Muscle layer of colon (tissue), 2 donors: ENCODE results near the gene PRR12.
A peak's percentile ranks its signal among the peaks of the same experiment; 100 is the strongest.

Experiments
- H3K27ac ChIP-seq: one replicate; pipeline ENCODE4 v1.7.0; 2013; ENCODE audit warnings: low read depth, mild to moderate bottlenecking, low read length, moderate library complexity
- H3K27me3 ChIP-seq, 2 donors: one replicate each; pipeline ENCODE4 v1.7.0; 2013; ENCODE audit warnings: low read length in 2 of 2, mild to moderate bottlenecking in 2 of 2; ENCODE audit not compliant: insufficient read depth in 2 of 2, control insufficient read depth in 1 of 2
- H3K36me3 ChIP-seq: one replicate; pipeline ENCODE4 v1.7.0; 2013; ENCODE audit warnings: mild to moderate bottlenecking, low read length; ENCODE audit not compliant: insufficient read depth
- H3K4me1 ChIP-seq: one replicate; pipeline ENCODE4 v1.7.0; 2013; ENCODE audit warnings: mild to moderate bottlenecking, low read length; ENCODE audit not compliant: insufficient read depth
- H3K4me3 ChIP-seq, 2 donors: one replicate each; pipeline ENCODE4 v1.7.0; 2013; ENCODE audit warnings: low read length in 2 of 2, low read depth in 1 of 2, mild to moderate bottlenecking in 1 of 2, moderate library complexity in 1 of 2
- H3K9ac ChIP-seq: one replicate; pipeline ENCODE4 v1.7.0; 2013; ENCODE audit warnings: low read length
- H3K9me3 ChIP-seq: one replicate; pipeline ENCODE4 v1.7.0; 2013; ENCODE audit warnings: mild to moderate bottlenecking, low read length
- donor health status: abdominal sarcoma.
- donor health status: Adenocarcinoma of cecum.

The PRR12 gene

GRCh38 chr19:49656456-49657109 lies 65.6 kb downstream of the PRR12 start:
- Histone ChIP-seq H3K4me3 (no peak overlapping the region), H3K27me3 (no peaks in the 10 kb centered on the region), H3K27ac (no peak overlapping the region), H3K9me3 (no peaks in the 10 kb centered on the region), H3K36me3 (peaks cover 77% of the 10 kb centered on the region), H3K9ac (no peak overlapping the region), H3K4me1 (no peaks in the 10 kb centered on the region)

- Histone ChIP-seq H3K9ac (no peak overlapping the region), H3K27ac (no peak overlapping the region), H3K4me1 (no peaks in the 10 kb centered on the region), H3K27me3 (no peaks in the 10 kb centered on the region), H3K9me3 (no peaks in the 10 kb centered on the region), H3K36me3 (peaks cover 87% of the 10 kb centered on the region), H3K4me3 (no peak overlapping the region)
Observed at GRCh38 chr19:49657493-49658138, 66.6 kb downstream of the PRR12 start.

- Histone ChIP-seq H3K36me3 (peaks cover 92% of the 10 kb centered on the region), H3K27me3 (no peaks in the 10 kb centered on the region), H3K27ac (no peak overlapping the region), H3K9ac (no peak overlapping the region), H3K9me3 (no peaks in the 10 kb centered on the region), H3K4me3 (no peak overlapping the region), H3K4me1 (no peaks in the 10 kb centered on the region)
Observed at GRCh38 chr19:49658139-49658517, 67.1 kb downstream of the PRR12 start.

GRCh38 chr19:49658566-49659442 lies 67.8 kb downstream of the PRR12 start:
- no peaks in the 10 kb centered on the region for H3K27me3 ChIP-seq
- peaks cover 88% of the 10 kb centered on the region for H3K36me3 ChIP-seq
- no peak overlapping the region for H3K9ac ChIP-seq
- peaks cover 4% of the 10 kb centered on the region for H3K4me1 ChIP-seq
- no peaks in the 10 kb centered on the region for H3K9me3 ChIP-seq
- H3K27ac ChIP-seq = no peak overlapping the region
- no peak overlapping the region for H3K4me3 ChIP-seq

GRCh38 chr19:49660338-49660961 lies 69.5 kb downstream of the PRR12 start:
- H3K4me3 ChIP-seq = no peak overlapping the region
- H3K27me3 ChIP-seq = no peaks in the 10 kb centered on the region
- H3K9me3 ChIP-seq = no peaks in the 10 kb centered on the region
- no peak overlapping the region for H3K9ac ChIP-seq
- H3K4me1 ChIP-seq = peaks cover 8% of the 10 kb centered on the region
- H3K27ac ChIP-seq = no peak overlapping the region
- peaks cover 75% of the 10 kb centered on the region for H3K36me3 ChIP-seq

GRCh38 chr19:49662011-49662410 lies 71.0 kb downstream of the PRR12 start:
- peaks cover 18% of the 10 kb centered on the region for H3K4me1 ChIP-seq
- H3K27ac ChIP-seq = no peak overlapping the region
- H3K27me3 ChIP-seq = no peaks in the 10 kb centered on the region
- no peak overlapping the region for H3K9ac ChIP-seq
- peaks cover 60% of the 10 kb centered on the region for H3K36me3 ChIP-seq
- no peak overlapping the region for H3K4me3 ChIP-seq
- no peaks in the 10 kb centered on the region for H3K9me3 ChIP-seq

- Histone ChIP-seq H3K27ac (no peak overlapping the region), H3K4me3 (no peak overlapping the region), H3K9ac (no peak overlapping the region), H3K27me3 (no peaks in the 10 kb centered on the region), H3K9me3 (no peaks in the 10 kb centered on the region), H3K4me1 (peaks cover 18% of the 10 kb centered on the region), H3K36me3 (peaks cover 48% of the 10 kb centered on the region)
Observed at GRCh38 chr19:49663224-49663623, 72.2 kb downstream of the PRR12 start.

- Histone ChIP-seq H3K27ac (peak overlapping the region; percentile 85), H3K27me3 (no peaks in the 10 kb centered on the region), H3K4me3 (peak overlapping the region; percentile 70 to 94), H3K4me1 (peaks cover 18% of the 10 kb centered on the region), H3K9ac (peak overlapping the region; percentile 85), H3K36me3 (peaks cover 42% of the 10 kb centered on the region), H3K9me3 (no peaks in the 10 kb centered on the region)
Observed at GRCh38 chr19:49664171-49665035, 73.4 kb downstream of the PRR12 start.

- Histone ChIP-seq H3K9me3 (no peaks in the 10 kb centered on the region), H3K27ac (peak overlapping the region; percentile 85), H3K9ac (peak overlapping the region; percentile 85), H3K4me3 (peak overlapping the region; percentile 70 to 94), H3K4me1 (peaks cover 18% of the 10 kb centered on the region), H3K36me3 (peaks cover 38% of the 10 kb centered on the region), H3K27me3 (no peaks in the 10 kb centered on the region)
Observed at GRCh38 chr19:49665036-49665350, 74.0 kb downstream of the PRR12 start.

- H3K9ac ChIP-seq = peak within 1 kb of the TSS; percentile 85
- peaks cover 18% of the 10 kb centered on the region for H3K4me1 ChIP-seq
- H3K9me3 ChIP-seq = no peaks in the 10 kb centered on the region
- H3K36me3 ChIP-seq = peaks cover 35% of the 10 kb centered on the region
- no peaks in the 10 kb centered on the region for H3K27me3 ChIP-seq
- H3K27ac ChIP-seq = peak within 1 kb of the TSS; percentile 85
- H3K4me3 ChIP-seq = peak within 1 kb of the TSS; percentile 70 to 94
Observed at GRCh38 chr19:49665351-49666119, 74.6 kb downstream of the PRR12 start, which contains the start of the genes BCL2L12 and IRF3. TSS of gene BCL2L12 (plus strand) at chr19:49665933. CDS start at chr19:49666693, 760 bp downstream. TSS of gene IRF3 (minus strand) at chr19:49665857. CDS start at chr19:49664838, 1,019 bp downstream.
